ENCODE measurements around the gene RPS6KC1.

Gene RPS6KC1

GRCh38 chr1:213256438-213257087 is 205.5 kb downstream of the RPS6KC1 start:
- no peak for TF ChIP-seq CTCF (conservative IDR thresholded peaks at IDR 0.05; ENCODE audit: low read depth, low read length)
- no peak overlapping the region for H2AFZ ChIP-seq (ENCODE audit: low read depth)
- no peak overlapping the region for H3K4me2 ChIP-seq
- no peaks in the 10 kb centered on the region for H3K79me2 ChIP-seq (ENCODE audit: insufficient read depth, low read depth)
- H3K27ac ChIP-seq: no peak overlapping the region
- no peak overlapping the region for H3K9ac ChIP-seq
- H3K4me1 ChIP-seq (ENCODE audit: low read depth, poor library complexity, severe bottlenecking): no peaks in the 10 kb centered on the region
- no peak overlapping the region for H3K4me3 ChIP-seq (IDR thresholded peaks at IDR 0.05; ENCODE audit: insufficient read depth, low read depth, low read length)
- H3K27me3 ChIP-seq (ENCODE audit: insufficient read depth, low read depth): no peaks in the 10 kb centered on the region
- no peaks in the 10 kb centered on the region for H4K20me1 ChIP-seq (ENCODE audit: insufficient read depth)
- H3K36me3 ChIP-seq (ENCODE audit: insufficient read depth): no peaks in the 10 kb centered on the region

GRCh38 chr1:213260311-213261075 is 209.5 kb downstream of the RPS6KC1 start:
- Histone ChIP-seq H3K4me2 (no peak overlapping the region), H3K79me2 (ENCODE audit: insufficient read depth, low read depth) (no peaks in the 10 kb centered on the region), H3K4me1 (ENCODE audit: low read depth, poor library complexity, severe bottlenecking) (no peaks in the 10 kb centered on the region), H3K27me3 (ENCODE audit: insufficient read depth, low read depth) (no peaks in the 10 kb centered on the region), H4K20me1 (ENCODE audit: insufficient read depth) (no peaks in the 10 kb centered on the region), H3K27ac (no peak overlapping the region), H3K36me3 (ENCODE audit: insufficient read depth) (no peaks in the 10 kb centered on the region), H2AFZ (ENCODE audit: low read depth) (no peak overlapping the region), H3K4me3 (IDR thresholded peaks at IDR 0.05; ENCODE audit: insufficient read depth, low read depth, low read length) (no peak overlapping the region), H3K9ac (no peak overlapping the region)
- no peak for TF ChIP-seq CTCF (conservative IDR thresholded peaks at IDR 0.05; ENCODE audit: low read depth, low read length)

- H3K36me3 ChIP-seq (ENCODE audit: insufficient read depth): no peaks in the 10 kb centered on the region
- no peak overlapping the region for H3K9ac ChIP-seq
- no peak overlapping the region for H2AFZ ChIP-seq (ENCODE audit: low read depth)
- no peaks in the 10 kb centered on the region for H3K4me1 ChIP-seq (ENCODE audit: low read depth, poor library complexity, severe bottlenecking)
- no peak overlapping the region for H3K4me3 ChIP-seq (IDR thresholded peaks at IDR 0.05; ENCODE audit: insufficient read depth, low read depth, low read length)
- H4K20me1 ChIP-seq (ENCODE audit: insufficient read depth): no peaks in the 10 kb centered on the region
- H3K27me3 ChIP-seq (ENCODE audit: insufficient read depth, low read depth): no peaks in the 10 kb centered on the region
- no peak overlapping the region for H3K27ac ChIP-seq
- TF ChIP-seq CTCF (conservative IDR thresholded peaks at IDR 0.05; ENCODE audit: low read depth, low read length): no peak
- H3K4me2 ChIP-seq: no peak overlapping the region
- H3K79me2 ChIP-seq (ENCODE audit: insufficient read depth, low read depth): no peaks in the 10 kb centered on the region
These were observed 213.5 kb downstream of the RPS6KC1 start for GRCh38 chr1:213264531-213264930.

- no peak for TF ChIP-seq CTCF (conservative IDR thresholded peaks at IDR 0.05; ENCODE audit: low read depth, low read length)
- Histone ChIP-seq H3K79me2 (ENCODE audit: insufficient read depth, low read depth) (no peaks in the 10 kb centered on the region), H3K4me2 (no peak overlapping the region), H4K20me1 (ENCODE audit: insufficient read depth) (no peaks in the 10 kb centered on the region), H3K27ac (no peak overlapping the region), H3K4me3 (IDR thresholded peaks at IDR 0.05; ENCODE audit: insufficient read depth, low read depth, low read length) (no peak overlapping the region), H2AFZ (ENCODE audit: low read depth) (no peak overlapping the region), H3K27me3 (ENCODE audit: insufficient read depth, low read depth) (no peaks in the 10 kb centered on the region), H3K36me3 (ENCODE audit: insufficient read depth) (no peaks in the 10 kb centered on the region), H3K9ac (no peak overlapping the region), H3K4me1 (ENCODE audit: low read depth, poor library complexity, severe bottlenecking) (no peaks in the 10 kb centered on the region)
These were observed 216.1 kb downstream of the RPS6KC1 start for GRCh38 chr1:213266983-213267772.
